Liver (tissue), 3 donors: Measurements from ENCODE around the gene SLBP.

Experiments
- CTCF ChIP-seq: fragments of 150-350 bp; IDR thresholded peaks from 2 replicates; pipeline ENCODE4 v1.5.1; 2017; ENCODE audit warnings: improper control_type of control experiment, low read depth, low read length; ENCODE audit not compliant: missing input control
- EGR1 ChIP-seq, 2 donors: IDR thresholded peaks; 2 replicates each; pipeline ENCODE4 v1.6.1; 2016 to 2018; ENCODE audit warnings: antibody characterized with exemption in 2 of 2, low read depth in 2 of 2
- GABPA ChIP-seq, 2 donors: IDR thresholded peaks in 1 of 2; conservative IDR thresholded peaks in 1 of 2; 2 replicates each; pipeline ENCODE4 v1.6.1; 2016; ENCODE audit warnings: antibody characterized with exemption in 2 of 2, mild to moderate bottlenecking in 1 of 2, moderate library complexity in 1 of 2
- HNF4A ChIP-seq, 2 donors: conservative IDR thresholded peaks; 2 replicates each; pipeline ENCODE4 v1.6.1; 2016; ENCODE audit warnings: antibody characterized with exemption in 2 of 2, mild to moderate bottlenecking in 2 of 2
- JUND ChIP-seq, 2 donors: IDR thresholded peaks; 2 replicates each; pipeline ENCODE4 v1.6.1; 2016; ENCODE audit warnings: antibody characterized with exemption in 2 of 2
- RXRA ChIP-seq, 2 donors: IDR thresholded peaks; 2 replicates each; pipeline ENCODE4 v1.6.1; 2017 to 2018; ENCODE audit warnings: antibody characterized with exemption in 2 of 2, mild to moderate bottlenecking in 1 of 2
- YY1 ChIP-seq: IDR thresholded peaks from 2 replicates; pipeline ENCODE4 v1.6.1; 2016; ENCODE audit warnings: antibody characterized with exemption, mild to moderate bottlenecking
- ZBTB33 ChIP-seq: IDR thresholded peaks from 2 replicates; pipeline ENCODE4 v1.6.1; 2016; ENCODE audit warnings: antibody characterized with exemption
- TF ChIP-seq, protein P1 (sequence below): IDR thresholded peaks from 2 replicates; pipeline ENCODE4 v1.6.1; 2016; ENCODE audit warnings: antibody characterized with exemption
- TF ChIP-seq, protein P2 (sequence below): IDR thresholded peaks from 2 replicates; pipeline ENCODE4 v1.6.1; 2016; ENCODE audit warnings: antibody characterized with exemption
- donor health status: healthy.
- donor health status: healthy.

DNA sequence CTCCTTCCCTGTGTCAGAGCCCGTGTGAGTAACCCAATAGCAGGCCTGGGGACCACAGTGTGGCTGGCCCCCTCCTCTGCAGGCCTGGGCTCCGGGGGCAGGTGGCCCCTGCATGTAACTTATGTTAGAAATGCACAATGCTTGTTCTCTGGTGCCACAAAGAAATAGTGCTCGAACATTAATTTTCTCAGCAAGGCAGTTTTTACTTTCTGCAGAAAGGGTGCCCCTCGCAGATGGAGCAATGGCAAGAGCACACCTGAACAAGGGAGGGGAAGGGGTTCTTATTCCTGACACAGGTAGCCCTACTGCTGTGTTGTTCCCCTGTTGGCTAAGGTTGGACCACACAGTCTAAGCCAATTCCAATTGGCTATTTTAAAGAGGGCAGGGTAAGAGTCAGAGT lies 26.3 kb upstream of the SLBP start:
- TF ChIP-seq, protein P1, sequence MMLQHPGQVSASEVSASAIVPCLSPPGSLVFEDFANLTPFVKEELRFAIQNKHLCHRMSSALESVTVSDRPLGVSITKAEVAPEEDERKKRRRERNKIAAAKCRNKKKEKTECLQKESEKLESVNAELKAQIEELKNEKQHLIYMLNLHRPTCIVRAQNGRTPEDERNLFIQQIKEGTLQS = no peak
- TF ChIP-seq YY1 (no peak), CTCF (no peak), HNF4A (conservative IDR thresholded peaks at IDR 0.05) (no peak), JUND (IDR thresholded peaks at IDR 0.05) (no peak), RXRA (IDR thresholded peaks at IDR 0.05) (no peak), GABPA (IDR thresholded peaks at IDR 0.05 in 1 of 2, conservative IDR thresholded peaks at IDR 0.05 in 1 of 2) (no peak), ZBTB33 (no peak), EGR1 (IDR thresholded peaks at IDR 0.05; ENCODE audit: low read depth in 2 of 2) (no peak)
- TF ChIP-seq, protein P2, sequence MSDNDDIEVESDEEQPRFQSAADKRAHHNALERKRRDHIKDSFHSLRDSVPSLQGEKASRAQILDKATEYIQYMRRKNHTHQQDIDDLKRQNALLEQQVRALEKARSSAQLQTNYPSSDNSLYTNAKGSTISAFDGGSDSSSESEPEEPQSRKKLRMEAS = no peak
